Endothelial cell (in vitro differentiated cells): ENCODE data around the gene EML5. TPM values are rescaled to one million over a fixed set of nuclear protein-coding genes. Genes with fewer than 3 reads are reported as not detected.
"Not testable (repeated sequence)": the region's sequence is repeated elsewhere in the genome, so short reads cannot be mapped to it uniquely, and the experiment has no call there.

Experiments
- DNase-seq: peaks from one replicate; pipeline ENCODE4 v3.0.0; 2021; ENCODE audit warnings: low spot score
- H3K27ac Mint-ChIP-seq: one replicate; pipeline ENCODE4 v1.8.0; 2021; ENCODE audit warnings: mixed read lengths, inconsistent platforms; ENCODE audit not compliant: unreplicated experiment
- H3K27me3 Mint-ChIP-seq: one replicate; pipeline ENCODE4 v1.8.0; 2021; ENCODE audit warnings: mild to moderate bottlenecking, moderate library complexity, mixed read lengths, inconsistent platforms; ENCODE audit not compliant: unreplicated experiment
- H3K36me3 Mint-ChIP-seq: one replicate; pipeline ENCODE4 v1.8.0; 2021; ENCODE audit warnings: mild to moderate bottlenecking, low read depth, mixed read lengths, inconsistent platforms; ENCODE audit not compliant: unreplicated experiment
- H3K4me1 Mint-ChIP-seq: one replicate; pipeline ENCODE4 v1.8.0; 2021; ENCODE audit warnings: mild to moderate bottlenecking, mixed read lengths, inconsistent platforms; ENCODE audit not compliant: unreplicated experiment
- H3K4me3 Mint-ChIP-seq: one replicate; pipeline ENCODE4 v1.8.0; 2021; ENCODE audit warnings: mild to moderate bottlenecking, mixed read lengths, inconsistent platforms; ENCODE audit not compliant: unreplicated experiment
- H3K9me3 Mint-ChIP-seq: one replicate; pipeline ENCODE4 v1.8.0; 2021; ENCODE audit warnings: mixed read lengths, inconsistent platforms; ENCODE audit not compliant: unreplicated experiment
- CTCF ChIP-seq: fragments of 200-600 bp; sonication (generic); IDR thresholded peaks from one replicate; pipeline ENCODE4 v1.5.0; 2021; ENCODE audit warnings: antibody characterized with exemption; ENCODE audit not compliant: unreplicated experiment
- total RNA-seq: library from RNA; stranded (reverse); fragmentation: NEBNext Ultra II Directional; extraction: Animal tissue kit (Norgen Biotek cat#: 25700); gene quantifications from one replicate; pipeline ENCODE4 v1.2.1, GENCODE V29; 2021; ENCODE audit not compliant: unreplicated experiment

The EML5 gene
- total RNA-seq, 1 donor from 2014 or later = 0.13 TPM

- H3K4me3 Mint-ChIP-seq = no peak overlapping the region
- no peaks in the 10 kb centered on the region for H3K9me3 Mint-ChIP-seq
- peaks cover 19% of the 10 kb centered on the region for H3K4me1 Mint-ChIP-seq
- no peak overlapping the region for H3K27ac Mint-ChIP-seq
- no peaks in the 10 kb centered on the region for H3K36me3 Mint-ChIP-seq
- peaks cover 3% of the 10 kb centered on the region for H3K27me3 Mint-ChIP-seq
- DNase-seq = no peak
- no peak for TF ChIP-seq CTCF
Measured at GRCh38 chr14:88821888-88822287, 29.1 kb upstream of the EML5 start.

- DNase-seq = no peak
- Mint-ChIP-seq H3K27ac (no peak overlapping the region), H3K27me3 (peaks cover 3% of the 10 kb centered on the region), H3K4me1 (peaks cover 19% of the 10 kb centered on the region), H3K4me3 (no peak overlapping the region), H3K36me3 (no peaks in the 10 kb centered on the region), H3K9me3 (no peaks in the 10 kb centered on the region)
- no peak for TF ChIP-seq CTCF
Measured at GRCh38 chr14:88821378-88821777, 28.6 kb upstream of the EML5 start.

GRCh38 chr14:88819674-88820073 lies 26.9 kb upstream of the EML5 start:
- H3K36me3 Mint-ChIP-seq, H3K9me3 Mint-ChIP-seq, H3K27me3 Mint-ChIP-seq, H3K27ac Mint-ChIP-seq, H3K4me3 Mint-ChIP-seq, DNase-seq: not testable (repeated sequence)
- H3K4me1 Mint-ChIP-seq = peaks cover 12% of the 10 kb centered on the region

GRCh38 chr14:88818018-88818417 lies 25.3 kb upstream of the EML5 start:
- Mint-ChIP-seq H3K9me3 (no peaks in the 10 kb centered on the region), H3K4me1 (peaks cover 9% of the 10 kb centered on the region), H3K36me3 (no peaks in the 10 kb centered on the region), H3K27ac (no peak overlapping the region), H3K4me3 (no peak overlapping the region), H3K27me3 (no peaks in the 10 kb centered on the region)
- no peak for DNase-seq
- no peak for TF ChIP-seq CTCF

GRCh38 chr14:88815980-88816379 lies 23.2 kb upstream of the EML5 start:
- Mint-ChIP-seq H3K9me3 (no peaks in the 10 kb centered on the region), H3K27ac (no peak overlapping the region)
- DNase-seq = no peak

More at GRCh38 chr14:88815980-88816379, 23.2 kb upstream of the EML5 start:
- Mint-ChIP-seq H3K4me1 (peaks cover 9% of the 10 kb centered on the region), H3K36me3 (no peaks in the 10 kb centered on the region), H3K4me3 (no peak overlapping the region), H3K27me3 (no peaks in the 10 kb centered on the region)
- no peak for TF ChIP-seq CTCF
